Measurements from ENCODE around the gene APCS. TPM values are rescaled to one million over a fixed set of nuclear protein-coding genes. Genes with fewer than 3 reads are reported as not detected.

The APCS gene, protein sequence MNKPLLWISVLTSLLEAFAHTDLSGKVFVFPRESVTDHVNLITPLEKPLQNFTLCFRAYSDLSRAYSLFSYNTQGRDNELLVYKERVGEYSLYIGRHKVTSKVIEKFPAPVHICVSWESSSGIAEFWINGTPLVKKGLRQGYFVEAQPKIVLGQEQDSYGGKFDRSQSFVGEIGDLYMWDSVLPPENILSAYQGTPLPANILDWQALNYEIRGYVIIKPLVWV
- total RNA-seq (2022) (not detected in 2 replicates), Bru-seq, nascent RNA (not detected), BruChase-seq, experiment 1, labeled RNA remaining after a 6-hour chase (not detected), BruChase-seq, experiment 2, labeled RNA remaining after a 2-hour chase (not detected)
- long read RNA-seq, result 0 reads

GRCh38 chr1:159587461-159587951 is at the start of gene APCS:
TSS of gene APCS (plus strand) at chr1:159587826. CDS start at chr1:159587922, 96 bp downstream.
- H3K27me3 Mint-ChIP-seq (ENCODE audit: insufficient read depth, unreplicated experiment), result no peaks in the 10 kb centered on the region
- no peaks in the 10 kb centered on the region for H3K36me3 Mint-ChIP-seq (ENCODE audit: insufficient read depth, unreplicated experiment)
- ChIA-PET CTCF (interaction anchor here (0.6 to 1.3 kb wide), 4 partner anchors 19 to 1728 kb away, joined by 3 to 4 read pairs (median 3); no protein-coding TSS in a partner anchor), POLR2A (interaction anchor here (1.1 kb wide), 1 partner anchor 10 kb away, joined by 3 read pairs; no protein-coding TSS in a partner anchor)
- BruUV-seq (replicated peaks), result no TSS peak
- intact Hi-C loops (cut with micrococcal nuclease), result no loop called here
- H3K4me3 Mint-ChIP-seq (ENCODE audit: unreplicated experiment), result no peak within 1 kb of the TSS
- no peak for TF ChIP-seq CTCF (IDR thresholded peaks at IDR 0.05; ENCODE audit: unreplicated experiment)
- no peak for DNase-seq (ENCODE audit: unreplicated experiment)
- no peak within 1 kb of the TSS for H3K27ac Mint-ChIP-seq (ENCODE audit: low read depth, unreplicated experiment)
- no peaks in the 10 kb centered on the region for H3K4me1 Mint-ChIP-seq (ENCODE audit: insufficient read depth, unreplicated experiment)
- peaks cover 29% of the 10 kb centered on the region for H3K9me3 Mint-ChIP-seq (ENCODE audit: unreplicated experiment)

GRCh38 chr1:159548126-159548525 is 39.5 kb upstream of the APCS start:
- Mint-ChIP-seq H3K9me3 (ENCODE audit: unreplicated experiment) (peaks cover 14% of the 10 kb centered on the region), H3K27me3 (ENCODE audit: insufficient read depth, unreplicated experiment) (no peaks in the 10 kb centered on the region), H3K4me1 (ENCODE audit: insufficient read depth, unreplicated experiment) (peaks cover 5% of the 10 kb centered on the region), H3K27ac (ENCODE audit: low read depth, unreplicated experiment) (no peak overlapping the region), H3K4me3 (ENCODE audit: unreplicated experiment) (no peak overlapping the region), H3K36me3 (ENCODE audit: insufficient read depth, unreplicated experiment) (no peaks in the 10 kb centered on the region)
- DNase-seq (ENCODE audit: unreplicated experiment), result no peak
- no TSS peak for BruUV-seq (replicated peaks)
- intact Hi-C loops (cut with micrococcal nuclease), result no loop called here
- ChIA-PET POLR2A (no interaction called here), CTCF (interaction anchor here (0.6 kb wide), 1 partner anchor 353 kb away, joined by 3 read pairs; no protein-coding TSS in a partner anchor)
- TF ChIP-seq CTCF (IDR thresholded peaks at IDR 0.05; ENCODE audit: unreplicated experiment), result no peak

DNA sequence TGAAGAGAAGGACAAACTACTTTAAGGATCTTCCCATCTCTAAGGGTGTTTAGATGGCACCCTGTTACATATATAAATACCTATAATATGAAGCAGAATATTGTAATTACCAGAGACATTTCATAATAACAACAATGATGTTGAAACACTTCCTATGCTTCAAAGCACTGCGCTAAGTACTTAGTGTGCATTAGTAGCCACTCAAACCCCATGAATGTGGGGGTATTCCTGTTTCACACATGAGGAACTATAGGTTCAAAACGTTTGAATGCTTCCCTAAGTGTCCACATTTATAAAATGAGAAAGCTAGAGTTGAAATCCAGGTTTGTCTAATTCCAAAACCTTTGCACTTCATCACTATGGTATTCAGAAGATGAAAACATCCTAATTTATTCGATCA is 33.4 kb upstream of the APCS start:
- intact Hi-C loops (cut with micrococcal nuclease), result loop anchor here (5.0 kb wide), 1 partner anchor 43 kb away; no protein-coding TSS in a partner anchor
- no peaks in the 10 kb centered on the region for H3K4me1 Mint-ChIP-seq (ENCODE audit: insufficient read depth, unreplicated experiment)
- no peaks in the 10 kb centered on the region for H3K27me3 Mint-ChIP-seq (ENCODE audit: insufficient read depth, unreplicated experiment)
- no peaks in the 10 kb centered on the region for H3K36me3 Mint-ChIP-seq (ENCODE audit: insufficient read depth, unreplicated experiment)
- TF ChIP-seq CTCF (IDR thresholded peaks at IDR 0.05; ENCODE audit: unreplicated experiment), result no peak
- no TSS peak for BruUV-seq (replicated peaks)
- CTCF ChIA-PET, result no interaction called here
- no peak overlapping the region for H3K4me3 Mint-ChIP-seq (ENCODE audit: unreplicated experiment)
- H3K27ac Mint-ChIP-seq (ENCODE audit: low read depth, unreplicated experiment), result peak overlapping the region; percentile 4
- H3K9me3 Mint-ChIP-seq (ENCODE audit: unreplicated experiment), result peaks cover 22% of the 10 kb centered on the region
- POLR2A ChIA-PET, result interaction anchor here (0.6 kb wide), 1 partner anchor 48 kb away, joined by 3 read pairs; no protein-coding TSS in a partner anchor
- peak; percentile 18 for DNase-seq (ENCODE audit: unreplicated experiment)

DNA sequence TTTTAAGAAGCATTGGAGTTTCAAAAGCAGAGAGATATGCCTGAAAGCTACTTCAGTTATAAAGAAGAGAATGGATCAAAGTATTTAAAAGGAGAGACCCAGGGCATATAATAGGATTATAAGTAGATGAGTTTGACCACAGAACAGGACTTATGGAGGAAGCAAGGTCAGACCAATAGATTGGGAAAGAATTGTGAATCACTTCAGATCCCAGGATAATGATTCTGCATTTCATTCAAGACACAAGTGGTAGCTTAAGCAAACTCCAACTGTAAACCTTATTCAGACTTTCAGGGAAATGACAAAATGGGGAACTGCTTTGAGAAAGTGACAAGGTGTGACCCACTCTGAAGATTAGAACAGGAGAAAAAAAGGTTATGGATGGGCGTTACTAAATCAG is 32.9 kb upstream of the APCS start:
- no peak for TF ChIP-seq CTCF (IDR thresholded peaks at IDR 0.05; ENCODE audit: unreplicated experiment)
- Mint-ChIP-seq H3K4me3 (ENCODE audit: unreplicated experiment) (no peak overlapping the region), H3K27me3 (ENCODE audit: insufficient read depth, unreplicated experiment) (no peaks in the 10 kb centered on the region), H3K4me1 (ENCODE audit: insufficient read depth, unreplicated experiment) (no peaks in the 10 kb centered on the region), H3K36me3 (ENCODE audit: insufficient read depth, unreplicated experiment) (no peaks in the 10 kb centered on the region), H3K9me3 (ENCODE audit: unreplicated experiment) (peaks cover 22% of the 10 kb centered on the region), H3K27ac (ENCODE audit: low read depth, unreplicated experiment) (peak overlapping the region; percentile 4)
- POLR2A ChIA-PET, result interaction anchor here (0.6 kb wide), 2 partner anchors 25 to 48 kb away, joined by 3 read pairs; no protein-coding TSS in a partner anchor
- CTCF ChIA-PET, result interaction anchor here (0.7 kb wide), 2 partner anchors 223 to 1056 kb away, joined by 3 to 5 read pairs; no protein-coding TSS in a partner anchor
- DNase-seq (ENCODE audit: unreplicated experiment), result peak; percentile 18
- no TSS peak for BruUV-seq (replicated peaks)
- intact Hi-C loops (cut with micrococcal nuclease), result loop anchor here (5.0 kb wide), 1 partner anchor 43 kb away; no protein-coding TSS in a partner anchor

Data from MCF 10A (cell line).